GM18517 (cell line): ENCODE measurements around the gene EXOC7.
A peak's percentile ranks its signal among the peaks of the same experiment; 100 is the strongest.

ENCODE experiments used
- ATAC-seq: cut with Tn5 transposase; IDR thresholded peaks from one replicate; pipeline ENCODE4 v1.9.1; 2021; ENCODE audit warnings: mild to moderate bottlenecking, moderate library complexity; ENCODE audit not compliant: unreplicated experiment

EXOC7 gene

DNA sequence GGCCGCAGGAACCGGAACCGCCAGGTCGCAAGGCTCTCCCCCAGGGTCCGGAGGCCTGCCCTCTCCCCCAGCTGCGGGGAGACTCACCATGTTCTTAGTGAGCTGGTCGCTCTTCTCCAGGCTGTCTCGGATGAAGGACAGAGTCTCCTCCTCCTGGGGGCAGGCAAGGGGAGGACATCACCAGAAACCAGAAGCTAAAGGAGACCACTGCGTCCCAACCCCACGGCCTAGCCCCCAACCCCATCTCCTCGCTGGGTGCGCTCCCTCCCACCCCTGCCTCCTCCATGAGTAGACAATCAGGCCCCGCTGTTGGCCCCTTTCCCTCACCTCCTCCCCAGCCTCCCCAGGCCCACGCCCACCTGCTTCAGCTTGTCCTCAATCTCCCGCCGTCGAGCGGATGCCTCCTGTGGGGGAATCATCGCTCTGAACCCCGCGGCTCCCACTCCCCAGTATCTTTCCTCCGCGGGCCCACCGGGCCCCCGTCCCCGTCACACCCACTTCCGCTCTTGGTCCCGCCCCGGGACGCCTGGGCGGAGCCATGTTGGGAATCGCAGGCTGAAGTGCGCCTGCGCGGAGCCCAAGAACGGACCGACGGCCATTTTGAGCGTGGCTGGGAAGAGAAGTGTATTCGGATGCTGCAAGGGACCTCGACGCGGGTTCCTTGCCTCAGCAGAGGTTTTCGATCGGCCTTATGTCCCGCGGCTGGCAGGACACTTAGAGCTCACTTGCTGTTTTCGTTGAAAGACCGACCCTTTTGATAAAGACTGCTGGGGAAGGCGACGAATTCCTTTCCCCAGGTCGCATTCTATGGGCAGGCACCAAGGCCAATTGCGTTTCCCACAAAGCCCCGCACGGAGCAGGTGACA is at the start of gene EXOC7:
EXOC7 (minus strand) TSS at position 514 of the 866 bp plus-strand sequence; CDS start at position 419, 95 bp downstream.
- no peak for ATAC-seq

- ATAC-seq, result no peak
Observed at GRCh38 chr17:76153202-76153601, 49.6 kb upstream of the EXOC7 start.

GRCh38 chr17:76152591-76152990 is 49.0 kb upstream of the EXOC7 start:
- no peak for ATAC-seq

DNA sequence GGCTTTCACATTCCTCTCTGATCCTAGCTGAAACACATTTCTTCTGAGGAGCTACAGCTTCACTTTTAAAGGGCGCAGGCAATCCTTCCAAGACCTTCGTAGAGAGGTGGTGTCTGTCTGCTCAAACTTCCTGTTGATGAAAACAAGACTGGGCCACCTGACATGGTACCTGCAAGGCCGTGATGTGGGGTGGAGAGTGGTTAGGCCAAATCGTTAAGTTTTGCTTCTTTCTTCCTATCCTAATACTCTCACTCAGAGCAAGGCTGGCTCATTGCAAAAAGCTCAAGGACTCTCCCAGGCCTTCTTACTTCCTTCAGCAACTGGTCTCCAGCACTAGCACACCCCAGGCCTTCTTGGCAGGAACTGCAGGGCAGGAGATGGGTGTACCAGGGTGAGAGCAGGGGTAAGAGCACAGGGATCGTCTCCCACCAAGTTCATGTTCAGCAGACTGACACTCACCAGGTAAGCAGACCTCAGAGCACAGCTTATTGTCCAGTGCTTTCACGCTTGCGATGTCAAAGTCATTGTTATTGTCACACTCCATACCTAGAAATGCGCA is 48.4 kb upstream of the EXOC7 start:
- ATAC-seq, result no peak

DNA sequence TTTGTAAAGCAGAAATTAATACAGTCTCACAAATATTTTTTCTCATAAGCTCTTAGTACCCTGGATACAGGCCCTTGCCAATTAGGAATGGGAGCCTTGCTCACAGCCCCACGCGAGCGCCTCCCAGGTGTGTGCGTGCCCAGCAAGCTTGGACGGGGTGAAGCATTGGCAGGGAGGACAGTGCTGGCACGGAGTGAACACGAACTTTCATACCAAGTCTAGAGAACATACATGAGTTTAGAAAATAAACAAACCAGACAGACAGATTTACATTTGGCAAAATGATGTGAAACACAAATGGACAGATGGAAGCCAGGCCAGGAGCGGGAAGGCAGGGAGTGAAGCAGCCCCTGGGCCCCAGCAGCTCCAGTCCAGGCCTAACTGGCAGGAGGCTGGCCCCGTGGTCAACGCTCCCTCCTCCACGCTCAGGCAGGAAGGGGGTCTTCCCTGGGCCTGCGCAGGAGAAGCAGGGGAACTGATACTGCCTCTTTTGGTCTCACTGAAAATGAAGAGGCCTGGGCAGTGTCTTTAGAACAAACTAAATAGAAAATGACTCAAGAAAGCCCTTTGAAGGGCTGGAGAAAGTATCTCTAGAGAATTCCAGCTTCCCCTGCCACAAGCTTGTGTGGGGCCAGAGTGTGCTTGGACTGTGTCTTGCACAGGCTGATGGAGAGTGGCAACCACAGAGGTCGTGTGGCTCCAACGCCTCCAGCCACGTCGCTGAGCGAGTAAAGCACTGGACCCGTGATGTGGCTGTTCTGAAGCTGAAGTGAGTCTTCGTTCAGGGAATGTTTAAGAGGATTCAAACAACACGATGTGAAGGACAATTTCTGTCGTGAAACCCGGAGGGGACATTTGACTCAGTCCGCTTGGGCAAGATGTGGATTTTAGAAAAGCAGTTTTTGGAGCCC is 47.4 kb upstream of the EXOC7 start:
- ATAC-seq, result no peak

GRCh38 chr17:76149214-76149613 is 45.6 kb upstream of the EXOC7 start:
- no peak for ATAC-seq

DNA sequence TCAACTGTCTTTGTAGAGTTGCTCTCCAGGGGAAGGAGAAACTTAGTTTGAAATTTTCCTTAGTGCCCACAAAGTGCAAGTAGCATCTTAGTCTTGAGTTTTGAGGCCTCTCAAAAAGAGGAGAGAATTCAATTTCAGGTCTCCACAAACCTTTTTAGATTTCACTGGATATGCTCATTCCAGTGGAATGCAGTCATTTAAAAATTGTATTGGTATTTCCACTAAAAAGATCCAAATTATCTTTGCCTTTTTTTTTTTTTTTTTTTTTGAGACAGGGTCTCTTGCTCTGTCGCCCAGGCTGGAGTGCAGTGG is 44.4 kb upstream of the EXOC7 start:
- no peak for ATAC-seq

DNA sequence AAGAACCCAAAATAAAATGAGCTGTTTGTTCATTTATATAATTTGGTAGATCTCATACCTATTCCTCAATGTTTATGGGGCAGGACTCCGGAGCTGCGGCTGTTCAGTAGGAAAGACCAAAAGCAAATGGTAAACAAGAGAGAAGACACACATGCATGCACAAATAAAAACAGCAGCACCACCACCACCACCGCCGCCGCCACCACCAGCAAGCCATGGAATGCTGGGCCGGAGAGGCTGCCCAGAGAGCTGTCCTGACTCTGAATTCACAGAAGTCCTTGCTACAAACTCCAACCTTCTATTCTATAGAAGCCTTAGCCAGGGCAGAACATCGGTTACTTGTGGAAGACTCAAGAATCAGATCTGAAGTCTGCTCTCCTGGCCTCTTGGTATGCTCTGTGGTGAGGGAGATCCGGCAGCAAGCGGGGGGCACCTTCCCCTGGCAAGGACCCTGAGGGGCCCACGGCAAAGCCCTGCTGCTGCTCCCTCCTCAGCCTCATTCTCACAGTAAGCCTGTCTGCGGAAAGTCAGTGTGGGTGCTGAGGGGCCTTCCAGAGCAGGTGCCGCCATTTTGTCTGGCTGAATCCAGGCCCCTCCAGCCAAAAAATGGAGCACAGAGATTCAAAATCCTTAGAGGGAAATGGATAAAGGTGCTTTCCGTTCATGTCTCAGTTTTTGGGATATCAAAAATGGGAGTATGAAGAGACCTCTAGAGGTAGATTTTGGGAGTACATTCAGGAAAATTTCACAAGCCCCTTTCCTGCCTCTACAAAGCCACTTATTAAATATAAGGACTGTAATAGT is 43.8 kb upstream of the EXOC7 start:
- no peak for ATAC-seq

DNA sequence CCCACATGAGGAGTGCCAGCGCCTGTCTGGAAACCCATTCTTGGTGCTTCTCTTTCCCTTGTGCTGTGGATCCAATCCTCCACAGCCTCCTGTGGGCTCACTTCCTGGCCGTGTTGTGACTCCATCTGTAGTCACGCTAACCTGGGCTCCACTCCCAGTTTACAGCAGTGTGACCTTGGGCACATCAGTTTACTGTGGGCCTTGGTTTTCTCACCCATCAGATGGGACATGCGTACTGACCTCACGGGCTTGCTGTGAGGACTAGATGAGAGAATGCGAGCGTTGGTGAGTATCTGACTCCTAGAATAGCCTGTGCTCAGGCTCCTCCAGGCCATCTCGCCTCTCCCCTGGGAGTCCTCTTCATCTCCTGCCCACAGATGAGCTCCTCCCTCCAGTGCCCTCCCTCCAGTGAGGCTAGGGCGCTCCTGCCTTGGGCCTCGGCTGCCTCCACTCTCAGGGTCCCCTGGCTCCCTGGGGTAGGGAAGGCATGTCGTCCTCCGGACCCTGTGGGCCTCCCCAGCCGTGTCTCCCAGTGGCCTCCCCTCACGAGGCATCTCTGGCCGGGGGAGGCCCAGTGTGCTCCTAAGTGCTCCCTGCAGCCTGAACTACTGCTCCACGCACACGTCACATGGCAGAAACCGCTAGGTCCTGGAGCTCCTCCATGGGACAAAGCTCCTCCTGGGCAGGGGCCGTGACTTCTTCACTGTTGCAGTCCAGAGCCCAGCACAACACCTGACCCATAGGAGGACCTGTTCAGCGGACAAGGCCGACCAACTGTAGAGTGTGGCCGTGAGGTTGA is 42.7 kb upstream of the EXOC7 start:
- no peak for ATAC-seq

GRCh38 chr17:76145231-76146052 is 41.9 kb upstream of the EXOC7 start:
- ATAC-seq, result no peak

- ATAC-seq, result no peak
Observed at GRCh38 chr17:76142585-76143041, 39.0 kb upstream of the EXOC7 start.

- no peak for ATAC-seq
Observed at GRCh38 chr17:76142039-76142584, 38.5 kb upstream of the EXOC7 start.

GRCh38 chr17:76141212-76142038 is 37.8 kb upstream of the EXOC7 start, which contains the start of gene FOXJ1:
Gene FOXJ1, minus strand, starts transcription at chr17:76141245. Its CDS starts 850 bp downstream, at chr17:76140395.
- peak; percentile 72 for ATAC-seq

DNA sequence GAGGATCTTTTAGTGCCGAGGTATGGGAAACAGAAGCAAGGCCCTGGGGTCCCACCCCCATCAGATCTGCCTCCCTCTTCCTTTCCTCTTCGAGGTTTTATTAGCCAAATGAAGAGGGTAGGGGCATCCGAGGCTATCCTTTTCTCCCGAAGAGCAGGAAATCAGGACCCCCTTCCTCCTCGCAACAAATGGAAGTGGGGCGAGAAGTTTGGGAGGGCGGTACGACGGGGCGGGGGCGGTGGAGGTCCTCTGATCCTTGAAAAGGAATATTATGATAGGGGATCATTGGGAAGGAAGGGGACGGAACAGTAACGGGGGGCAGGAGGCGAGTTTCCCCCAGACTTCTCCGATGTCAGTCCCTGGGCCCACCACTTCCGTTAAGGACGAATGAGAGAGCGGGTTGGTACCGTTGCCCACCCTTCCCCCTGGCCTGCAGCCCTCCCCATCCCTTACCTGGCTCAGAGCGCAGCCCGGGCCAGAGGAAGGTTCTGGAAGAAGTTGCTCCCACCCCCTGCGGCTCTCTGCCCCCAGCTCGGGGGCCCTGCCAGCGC is 37.1 kb upstream of the EXOC7 start:
- no peak for ATAC-seq

- ATAC-seq, result no peak
Observed at GRCh38 chr17:76139801-76140660, 36.4 kb upstream of the EXOC7 start.
